GM12891 (cell line): Measurements from ENCODE around the gene C1orf122.
A peak's percentile ranks its signal among the peaks of the same experiment; 100 is the strongest.

ENCODE experiments used
- DNase-seq: peaks from one replicate; pipeline ENCODE4 v3.0.0; 2011; ENCODE audit warnings: low spot score; ENCODE audit not compliant: insufficient read length
- FAIRE-seq: peaks from 2 replicates; lab custom pipeline; 2011; peaks lifted over from hg19 to GRCh38; lab: Jason Lieb, UNC
- PAX5 ChIP-seq: IDR thresholded peaks from 2 replicates; pipeline ENCODE4 v1.6.1; 2011; ENCODE audit warnings: low read length, moderate library complexity, mild to moderate bottlenecking; ENCODE audit not compliant: insufficient read depth, severe bottlenecking
- POLR2A ChIP-seq: IDR thresholded peaks from 2 replicates; pipeline ENCODE4 v1.6.1; 2011; ENCODE audit warnings: low read depth, low read length, control low read depth
- POLR2AphosphoS5 ChIP-seq: IDR thresholded peaks from 2 replicates; pipeline ENCODE4 v1.6.1; 2011; ENCODE audit warnings: low read depth, low read length, control low read depth
- POU2F2 ChIP-seq: IDR thresholded peaks from 2 replicates; pipeline ENCODE4 v1.6.1; 2011; ENCODE audit warnings: low read depth, mild to moderate bottlenecking, control low read depth, low read length, moderate library complexity
- SPI1 ChIP-seq: IDR thresholded peaks from 2 replicates; pipeline ENCODE4 v1.6.1; 2011; ENCODE audit warnings: low read depth, low read length, control low read depth
- TAF1 ChIP-seq: IDR thresholded peaks from 2 replicates; pipeline ENCODE4 v1.6.1; 2011; ENCODE audit warnings: low read depth, low read length, control low read depth

The C1orf122 gene

DNA sequence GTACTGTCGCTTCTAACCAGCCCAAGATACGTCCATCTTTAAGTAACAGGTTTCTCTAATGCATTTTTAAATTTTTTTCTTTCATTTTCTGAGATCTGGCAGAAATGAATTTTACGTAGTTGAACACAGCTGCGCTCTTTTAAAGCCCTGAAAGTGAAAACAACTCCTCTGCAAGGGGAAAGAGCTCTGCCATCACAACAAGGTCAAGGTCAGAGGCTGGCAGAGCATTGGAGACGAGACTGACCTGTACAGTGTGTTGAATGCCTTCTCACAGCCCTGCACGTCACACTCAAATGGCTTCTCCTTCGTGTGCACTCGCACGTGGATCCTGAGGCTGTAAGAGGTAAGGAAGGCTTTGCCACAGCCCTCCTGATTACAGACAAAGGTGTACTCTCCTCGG, 32.1 kb downstream of the C1orf122 start:
- no peak for FAIRE-seq
- TF ChIP-seq POLR2AphosphoS5: no peak
- no peak for TF ChIP-seq PAX5
- no peak for TF ChIP-seq POU2F2
- no peak for TF ChIP-seq SPI1
- no peak for TF ChIP-seq POLR2A
- TF ChIP-seq TAF1: no peak
- DNase-seq: no peak

GRCh38 chr1:37840711-37841110, 33.1 kb downstream of the C1orf122 start:
- no peak for FAIRE-seq
- no peak for TF ChIP-seq POLR2A
- no peak for TF ChIP-seq PAX5
- no peak for TF ChIP-seq TAF1
- TF ChIP-seq SPI1: no peak
- no peak for TF ChIP-seq POU2F2
- no peak for TF ChIP-seq POLR2AphosphoS5

GRCh38 chr1:37841652-37842051, 34.1 kb downstream of the C1orf122 start:
- TF ChIP-seq POLR2A: no peak
- TF ChIP-seq SPI1: no peak
- TF ChIP-seq POU2F2: no peak
- no peak for TF ChIP-seq PAX5
- no peak for TF ChIP-seq TAF1
- FAIRE-seq: no peak
- DNase-seq: no peak

More at GRCh38 chr1:37840711-37841110, 33.1 kb downstream of the C1orf122 start:
- DNase-seq: no peak

DNA sequence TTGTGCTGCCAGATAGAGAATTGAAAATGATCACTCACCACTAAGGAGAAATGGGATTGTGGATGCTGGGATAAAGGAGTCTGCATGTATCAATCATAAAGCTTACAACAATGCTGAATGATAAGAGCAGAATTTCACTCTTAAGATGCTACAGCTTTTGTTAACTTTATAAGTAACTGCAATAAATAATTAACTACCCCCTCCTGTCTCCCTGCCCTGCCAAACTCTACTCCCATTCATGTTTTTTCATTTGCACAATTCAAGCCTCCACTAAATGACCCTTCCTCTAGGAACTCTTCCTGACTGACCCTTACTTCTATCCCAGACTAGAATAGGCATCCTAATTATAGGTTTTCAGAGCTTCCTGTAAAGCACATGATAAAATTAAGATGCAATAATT, 36.9 kb downstream of the C1orf122 start:
- no peak for DNase-seq
- no peak for FAIRE-seq
- no peak for TF ChIP-seq POLR2A
- no peak for TF ChIP-seq TAF1
- no peak for TF ChIP-seq POLR2AphosphoS5
- no peak for TF ChIP-seq POU2F2
- no peak for TF ChIP-seq SPI1
- no peak for TF ChIP-seq PAX5

GRCh38 chr1:37845049-37845646, 37.6 kb downstream of the C1orf122 start:
- FAIRE-seq (no peak), DNase-seq (no peak)
- TF ChIP-seq TAF1 (no peak), PAX5 (no peak), POLR2A (no peak), POU2F2 (no peak), POLR2AphosphoS5 (no peak), SPI1 (no peak)

GRCh38 chr1:37845786-37846185, 38.2 kb downstream of the C1orf122 start:
- no peak for DNase-seq
- TF ChIP-seq TAF1 (no peak), POLR2AphosphoS5 (no peak), PAX5 (no peak), SPI1 (no peak), POU2F2 (no peak)
- no peak for FAIRE-seq

DNA sequence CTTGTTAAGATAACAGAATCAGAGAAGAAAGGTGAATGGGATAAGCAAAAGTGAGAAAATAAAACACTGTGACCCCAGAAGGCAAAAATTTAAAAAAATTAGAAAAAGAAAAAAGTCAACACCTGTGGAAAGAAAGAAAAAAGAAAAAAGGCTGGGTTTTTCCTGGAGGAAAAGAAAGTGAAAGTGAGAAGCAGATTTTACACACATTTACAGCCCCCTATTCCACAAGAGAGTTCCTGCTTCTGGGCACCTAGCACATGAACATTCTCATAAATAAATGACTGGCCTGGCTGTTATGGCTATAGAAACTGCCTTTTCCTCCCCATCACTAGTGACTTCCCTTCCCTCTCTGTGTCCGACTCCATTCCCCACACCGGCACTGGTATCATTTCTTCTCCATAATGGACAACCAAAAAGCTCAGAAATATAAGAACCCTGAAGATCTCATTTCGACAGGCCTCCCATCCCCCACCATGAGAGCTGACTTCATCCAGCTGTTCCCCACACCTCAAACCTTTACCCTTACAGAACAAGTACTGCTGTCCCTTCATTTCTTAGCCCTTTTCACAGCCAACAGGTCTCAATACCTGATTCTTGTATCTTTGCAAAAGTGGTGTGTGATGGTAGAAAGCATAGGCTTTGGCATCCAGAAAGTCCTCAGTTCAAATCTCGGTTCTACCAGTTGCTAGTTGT, 39.2 kb downstream of the C1orf122 start:
- DNase-seq: no peak

DNA sequence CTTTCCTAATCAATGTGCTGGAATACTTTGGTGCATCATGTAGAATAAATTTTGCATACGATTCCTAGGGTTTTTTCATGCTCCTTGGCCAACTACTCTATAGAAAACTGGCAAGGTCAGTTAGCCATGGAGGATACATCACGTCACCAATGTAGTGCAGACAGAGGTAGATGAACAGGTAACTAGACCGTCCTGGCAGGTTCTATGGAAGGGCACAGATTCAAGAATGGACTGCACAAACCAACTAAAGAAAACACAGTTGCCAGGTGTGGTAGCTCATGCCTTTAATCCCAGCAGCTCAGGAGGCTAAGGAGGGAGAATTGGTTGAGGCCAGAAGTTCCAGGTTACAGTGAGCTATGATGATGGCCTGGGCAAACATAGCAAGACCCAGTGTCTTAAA, 41.9 kb downstream of the C1orf122 start:
- no peak for FAIRE-seq
- DNase-seq: no peak
- TF ChIP-seq TAF1 (no peak), SPI1 (no peak), PAX5 (no peak), POLR2AphosphoS5 (no peak), POU2F2 (no peak), POLR2A (no peak)

More for the DNA sequence above, 39.2 kb downstream of the C1orf122 start:
- FAIRE-seq: peak; percentile 70
- TF ChIP-seq POLR2A (no peak), TAF1 (no peak), POLR2AphosphoS5 (no peak), SPI1 (peak; percentile 24; the same call in 1 of the 2 replicates), POU2F2 (no peak)

DNA sequence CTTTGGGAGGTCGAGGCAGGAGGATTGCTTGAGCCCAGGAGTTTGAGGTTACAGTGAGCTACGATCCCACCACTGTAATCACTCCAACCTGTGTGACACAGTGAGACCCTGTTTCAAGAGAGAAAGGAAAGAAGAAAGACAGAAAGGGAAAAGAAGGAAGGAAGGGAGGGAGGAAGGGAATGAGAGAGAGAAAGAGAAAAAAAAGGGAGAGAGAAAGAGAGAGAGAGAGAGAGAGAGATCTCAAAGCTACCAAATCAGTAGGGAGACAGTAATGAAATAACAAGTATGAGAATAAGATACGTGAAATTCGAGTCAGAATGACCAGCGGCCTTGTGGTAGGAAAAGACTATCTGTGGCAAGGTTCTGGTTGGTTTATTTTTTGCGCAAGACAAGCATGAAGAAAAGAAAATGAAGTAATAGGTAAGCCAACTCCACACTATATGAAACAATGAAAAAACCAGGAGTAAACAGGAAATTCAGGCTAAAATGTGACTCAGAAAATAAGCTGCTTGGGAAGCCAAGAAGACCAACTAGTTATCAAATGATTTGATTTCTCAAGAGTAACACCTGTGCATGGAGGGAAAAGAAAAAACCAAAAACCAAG, 42.9 kb downstream of the C1orf122 start:
- TF ChIP-seq POLR2AphosphoS5: no peak
- no peak for TF ChIP-seq SPI1
- TF ChIP-seq PAX5: no peak
- no peak for TF ChIP-seq POLR2A
- no peak for TF ChIP-seq TAF1
- TF ChIP-seq POU2F2: no peak
- FAIRE-seq: no peak
- no peak for DNase-seq

DNA sequence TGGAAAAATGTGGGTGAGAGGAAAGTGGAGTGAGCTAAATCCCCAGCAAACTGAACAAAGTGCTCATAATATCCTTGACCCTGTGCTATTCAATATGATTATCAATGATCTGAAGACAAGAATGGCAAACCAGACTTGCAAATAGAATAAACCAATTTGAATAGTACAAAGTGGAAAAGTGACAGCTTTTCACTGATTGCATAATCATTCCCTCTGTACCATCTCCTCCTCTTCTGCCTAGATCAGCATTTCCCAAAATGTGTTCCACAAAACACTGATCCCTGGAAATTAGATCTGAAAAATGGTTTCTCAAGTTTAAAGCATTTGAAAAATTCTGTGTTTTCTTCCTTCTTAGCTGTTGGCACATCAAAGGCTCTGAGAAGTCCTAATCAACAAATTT, 43.7 kb downstream of the C1orf122 start:
- no peak for DNase-seq
- FAIRE-seq: no peak
- no peak for TF ChIP-seq POLR2AphosphoS5
- no peak for TF ChIP-seq TAF1
- TF ChIP-seq SPI1: no peak
- no peak for TF ChIP-seq POU2F2
